Measurements from ENCODE around the gene OR8J1. TPM values are rescaled to one million over a fixed set of nuclear protein-coding genes. Genes with fewer than 3 reads are reported as not detected.

The OR8J1 gene
- total and polyA plus RNA-seq, 12 donors: not detected

DNA sequence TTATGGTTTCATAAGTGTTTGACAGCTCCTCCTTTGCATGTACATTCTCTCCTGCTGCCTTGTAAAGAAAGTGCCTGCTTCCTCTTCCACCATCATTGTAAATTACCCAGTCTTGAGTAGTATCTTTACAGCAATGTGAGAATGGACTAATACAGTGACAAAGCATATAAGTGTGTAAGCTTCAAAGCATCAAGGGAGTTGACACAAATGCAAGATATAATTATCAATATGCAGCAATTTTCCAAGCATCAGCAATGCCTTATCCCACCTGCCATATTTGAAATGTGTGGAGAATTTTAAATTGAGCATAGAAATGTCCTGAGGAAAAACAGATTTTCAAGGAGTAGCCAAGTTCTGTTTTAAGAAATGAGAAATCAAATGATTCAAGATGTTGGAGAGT lies 56.7 kb downstream of the OR8J1 start:
- TF ChIP-seq, protein P1, sequence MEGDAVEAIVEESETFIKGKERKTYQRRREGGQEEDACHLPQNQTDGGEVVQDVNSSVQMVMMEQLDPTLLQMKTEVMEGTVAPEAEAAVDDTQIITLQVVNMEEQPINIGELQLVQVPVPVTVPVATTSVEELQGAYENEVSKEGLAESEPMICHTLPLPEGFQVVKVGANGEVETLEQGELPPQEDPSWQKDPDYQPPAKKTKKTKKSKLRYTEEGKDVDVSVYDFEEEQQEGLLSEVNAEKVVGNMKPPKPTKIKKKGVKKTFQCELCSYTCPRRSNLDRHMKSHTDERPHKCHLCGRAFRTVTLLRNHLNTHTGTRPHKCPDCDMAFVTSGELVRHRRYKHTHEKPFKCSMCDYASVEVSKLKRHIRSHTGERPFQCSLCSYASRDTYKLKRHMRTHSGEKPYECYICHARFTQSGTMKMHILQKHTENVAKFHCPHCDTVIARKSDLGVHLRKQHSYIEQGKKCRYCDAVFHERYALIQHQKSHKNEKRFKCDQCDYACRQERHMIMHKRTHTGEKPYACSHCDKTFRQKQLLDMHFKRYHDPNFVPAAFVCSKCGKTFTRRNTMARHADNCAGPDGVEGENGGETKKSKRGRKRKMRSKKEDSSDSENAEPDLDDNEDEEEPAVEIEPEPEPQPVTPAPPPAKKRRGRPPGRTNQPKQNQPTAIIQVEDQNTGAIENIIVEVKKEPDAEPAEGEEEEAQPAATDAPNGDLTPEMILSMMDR (IDR thresholded peaks at IDR 0.05): no peak

More for the DNA sequence above, 56.7 kb downstream of the OR8J1 start:
- Histone ChIP-seq H3K9me3 (peaks cover 0 to 2% (median 0%) of the 10 kb centered on the region in 11 donors), H3K27me3 (no peaks in the 10 kb centered on the region), H3K36me3 (no peaks in the 10 kb centered on the region), H3K4me1 (no peaks in the 10 kb centered on the region), H3K4me3 (no peak overlapping the region), H3K27ac (no peak overlapping the region)
- ATAC-seq (no peak), DNase-seq (no peak)
- intact Hi-C loops (cut with DNase I): no loop called here

Other genes with a start within 250 kb of the OR8J1 start
- not detected for gene OR8H3, start 231.9 kb upstream of the OR8J1 start, total RNA-seq
- gene OR8H3, start 231.9 kb upstream of the OR8J1 start, polyA plus RNA-seq: not detected
- gene OR8J3, start 214.1 kb upstream of the OR8J1 start, total RNA-seq: not detected
- not detected for gene OR8J3, start 214.1 kb upstream of the OR8J1 start, polyA plus RNA-seq
- not detected for gene OR8K5, start 194.0 kb upstream of the OR8J1 start, total RNA-seq
- gene OR8K5, start 194.0 kb upstream of the OR8J1 start, polyA plus RNA-seq: not detected
- gene OR5J2, start 177.7 kb upstream of the OR8J1 start, total RNA-seq: not detected
- gene OR5J2, start 177.7 kb upstream of the OR8J1 start, polyA plus RNA-seq: not detected
- not detected for gene OR5T2, start 120.0 kb upstream of the OR8J1 start, total RNA-seq
- gene OR5T2, start 120.0 kb upstream of the OR8J1 start, polyA plus RNA-seq: not detected
- gene OR5T3, start 102.0 kb upstream of the OR8J1 start, total RNA-seq: not detected
- gene OR5T3, start 102.0 kb upstream of the OR8J1 start, polyA plus RNA-seq: not detected
- not detected for gene OR5T1, start 80.1 kb upstream of the OR8J1 start, total RNA-seq
- not detected for gene OR5T1, start 80.1 kb upstream of the OR8J1 start, polyA plus RNA-seq
- gene OR8H1, start 62.0 kb upstream of the OR8J1 start, total RNA-seq: not detected
- not detected for gene OR8H1, start 62.0 kb upstream of the OR8J1 start, polyA plus RNA-seq
- gene OR8K3, start 39.1 kb upstream of the OR8J1 start, total RNA-seq: not detected
- not detected for gene OR8K3, start 39.1 kb upstream of the OR8J1 start, polyA plus RNA-seq
- not detected for gene OR8K1, start 8.3 kb upstream of the OR8J1 start, total RNA-seq
- not detected for gene OR8K1, start 8.3 kb upstream of the OR8J1 start, polyA plus RNA-seq
- gene OR8U1, start 21.3 kb downstream of the OR8J1 start, total RNA-seq: not detected
- not detected for gene OR8U1, start 21.3 kb downstream of the OR8J1 start, polyA plus RNA-seq
- not detected for gene OR5AL1, start 58.4 kb downstream of the OR8J1 start, total RNA-seq
- not detected for gene OR5AL1, start 58.4 kb downstream of the OR8J1 start, polyA plus RNA-seq
- not detected for gene OR5M3, start 119.1 kb downstream of the OR8J1 start, total RNA-seq
- not detected for gene OR5M3, start 119.1 kb downstream of the OR8J1 start, polyA plus RNA-seq
- gene OR5M8, start 137.1 kb downstream of the OR8J1 start, total RNA-seq: not detected
- not detected for gene OR5M8, start 137.1 kb downstream of the OR8J1 start, polyA plus RNA-seq
- not detected for gene OR5M11, start 189.0 kb downstream of the OR8J1 start, total RNA-seq
- not detected for gene OR5M11, start 189.0 kb downstream of the OR8J1 start, polyA plus RNA-seq
- not detected for gene OR5M10, start 223.4 kb downstream of the OR8J1 start, total RNA-seq
- gene OR5M10, start 223.4 kb downstream of the OR8J1 start, polyA plus RNA-seq: not detected

Measured in heart right ventricle (tissue), 16 donors.